Left ventricle myocardium inferior (tissue), 1 donor: ENCODE data around the gene VPS37B. TPM values are rescaled to one million over a fixed set of nuclear protein-coding genes. Genes with fewer than 3 reads are reported as not detected.

Experiments used
- DNase-seq: peaks from one replicate; pipeline ENCODE4 v3.0.0-alpha.2; 2020
- H3K27ac ChIP-seq: fragments of 200-600 bp; replicated peaks from 2 replicates; pipeline ENCODE4 v1.8.0; 2021
- H3K27me3 ChIP-seq: fragments of 200-600 bp; 2 replicates; pipeline ENCODE4 v1.8.0; 2021; ENCODE audit warnings: low read depth
- H3K36me3 ChIP-seq: fragments of 200-600 bp; 2 replicates; pipeline ENCODE4 v1.8.0; 2021
- H3K4me1 ChIP-seq: fragments of 200-600 bp; 2 replicates; pipeline ENCODE4 v1.8.0; 2021
- H3K4me3 ChIP-seq: fragments of 200-600 bp; 2 replicates; pipeline ENCODE4 v1.8.0; 2021; ENCODE audit warnings: mild to moderate bottlenecking, moderate library complexity
- H3K9me3 ChIP-seq: fragments of 200-600 bp; replicated peaks from 2 replicates; pipeline ENCODE4 v1.8.0; 2021
- intact Hi-C: fragments of 100-400 bp; cut with micrococcal nuclease; formaldehyde crosslinking; loops from one replicate; pipeline ENCODE4 v1.11.0; 2022
- total RNA-seq: library from RNA; stranded (reverse); fragmentation: NEBNext Ultra II Directional; extraction: Animal tissue kit (Norgen Biotek cat#: 25700); gene quantifications from one replicate; pipeline ENCODE4 v1.2.1, GENCODE V29; 2021
- TF ChIP-seq, protein P1 (sequence below): fragments of 200-600 bp; IDR thresholded peaks from 2 replicates; pipeline ENCODE4 v1.8.0; 2021; ENCODE audit warnings: antibody characterized with exemption, mild to moderate bottlenecking, borderline replicate concordance
- donor health status: DM: no; HTN: yes; CAD: no; lungs with severe emphysema.

VPS37B gene
- total RNA-seq, 1 donor from 2014 or later, result 13.3 TPM

DNA sequence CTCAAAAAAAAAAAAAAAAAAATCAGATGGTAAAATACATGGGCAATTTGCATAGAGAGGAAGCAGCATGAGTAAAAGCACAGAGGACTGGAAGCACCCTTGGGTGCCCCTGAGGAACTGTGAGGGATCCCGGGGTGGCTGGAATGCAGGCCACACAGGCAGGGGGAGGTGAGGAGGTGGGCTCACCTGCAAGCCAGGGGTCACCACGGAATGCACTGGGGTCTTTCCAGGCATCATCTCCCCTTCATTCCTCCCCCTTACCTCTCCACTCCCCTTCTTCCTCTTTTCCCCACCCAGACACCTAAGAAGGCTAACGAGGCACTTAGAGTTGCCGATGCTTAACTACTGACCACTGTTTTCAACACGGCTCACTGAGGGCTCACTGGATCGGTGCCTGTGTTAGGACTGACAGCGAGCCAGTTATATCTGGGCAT lies 75.1 kb downstream of the VPS37B start:
- DNase-seq, result no peak
- Histone ChIP-seq H3K4me1 (no peaks in the 10 kb centered on the region), H3K27ac (no peak overlapping the region), H3K36me3 (no peaks in the 10 kb centered on the region), H3K27me3 (no peaks in the 10 kb centered on the region), H3K4me3 (no peak overlapping the region), H3K9me3 (no peaks in the 10 kb centered on the region)
- TF ChIP-seq, protein P1, sequence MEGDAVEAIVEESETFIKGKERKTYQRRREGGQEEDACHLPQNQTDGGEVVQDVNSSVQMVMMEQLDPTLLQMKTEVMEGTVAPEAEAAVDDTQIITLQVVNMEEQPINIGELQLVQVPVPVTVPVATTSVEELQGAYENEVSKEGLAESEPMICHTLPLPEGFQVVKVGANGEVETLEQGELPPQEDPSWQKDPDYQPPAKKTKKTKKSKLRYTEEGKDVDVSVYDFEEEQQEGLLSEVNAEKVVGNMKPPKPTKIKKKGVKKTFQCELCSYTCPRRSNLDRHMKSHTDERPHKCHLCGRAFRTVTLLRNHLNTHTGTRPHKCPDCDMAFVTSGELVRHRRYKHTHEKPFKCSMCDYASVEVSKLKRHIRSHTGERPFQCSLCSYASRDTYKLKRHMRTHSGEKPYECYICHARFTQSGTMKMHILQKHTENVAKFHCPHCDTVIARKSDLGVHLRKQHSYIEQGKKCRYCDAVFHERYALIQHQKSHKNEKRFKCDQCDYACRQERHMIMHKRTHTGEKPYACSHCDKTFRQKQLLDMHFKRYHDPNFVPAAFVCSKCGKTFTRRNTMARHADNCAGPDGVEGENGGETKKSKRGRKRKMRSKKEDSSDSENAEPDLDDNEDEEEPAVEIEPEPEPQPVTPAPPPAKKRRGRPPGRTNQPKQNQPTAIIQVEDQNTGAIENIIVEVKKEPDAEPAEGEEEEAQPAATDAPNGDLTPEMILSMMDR, result no peak
- intact Hi-C loops, result no loop called here

DNA sequence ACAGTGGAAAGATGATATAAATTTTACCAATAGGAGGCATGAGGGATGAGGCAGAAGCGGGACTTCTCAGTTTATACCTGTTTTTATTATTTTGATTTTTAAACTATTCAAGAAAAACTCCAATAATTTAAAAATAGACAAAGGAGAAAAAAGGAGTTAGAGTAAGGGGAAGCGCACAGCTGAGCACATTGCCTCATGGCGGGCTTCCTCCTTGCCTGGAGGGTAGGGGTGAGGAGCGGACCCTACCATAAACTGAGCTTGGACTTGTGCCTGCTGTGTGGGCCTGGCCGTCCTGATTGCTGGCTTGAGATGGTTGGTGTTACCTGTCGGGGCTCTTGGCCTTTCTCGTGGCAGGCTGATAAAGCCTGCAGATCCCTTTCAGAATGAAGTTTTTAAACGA lies 75.8 kb downstream of the VPS37B start:
- H3K9me3 ChIP-seq, result no peaks in the 10 kb centered on the region
- H3K4me3 ChIP-seq, result no peak overlapping the region
- intact Hi-C loops, result no loop called here
- no peak for DNase-seq
- H3K27ac ChIP-seq, result no peak overlapping the region
- H3K27me3 ChIP-seq, result no peaks in the 10 kb centered on the region
- no peaks in the 10 kb centered on the region for H3K4me1 ChIP-seq
- no peaks in the 10 kb centered on the region for H3K36me3 ChIP-seq
- TF ChIP-seq, protein P1, result no peak

DNA sequence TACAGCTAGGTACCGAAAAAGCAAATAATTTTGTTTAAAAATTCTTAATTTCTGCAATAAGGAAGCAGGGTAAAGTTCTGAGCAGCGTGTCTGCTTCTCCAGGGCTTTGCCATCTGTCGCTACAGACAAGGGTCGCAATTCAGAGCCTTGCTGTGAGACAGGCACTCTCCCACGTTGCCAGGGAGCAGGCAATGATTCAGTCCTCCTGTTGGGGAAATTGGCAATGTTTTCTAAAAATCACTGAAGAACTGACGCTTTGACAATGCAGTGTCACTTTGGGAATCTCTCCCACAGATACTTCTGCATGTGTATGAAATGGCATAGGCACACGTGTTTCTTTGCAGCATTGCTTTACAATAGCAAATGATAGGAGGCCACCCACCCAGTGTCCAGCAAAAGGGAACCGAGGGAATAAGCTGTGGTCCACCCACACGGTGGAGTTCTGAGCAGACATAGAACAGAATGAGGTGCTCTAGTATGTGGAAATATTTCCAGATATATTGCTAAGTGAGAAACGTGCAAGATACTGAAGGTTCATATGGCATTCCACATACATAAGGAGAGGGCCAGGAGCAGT lies 76.6 kb downstream of the VPS37B start:
- Histone ChIP-seq H3K4me3 (no peak overlapping the region), H3K27ac (no peak overlapping the region), H3K9me3 (no peaks in the 10 kb centered on the region), H3K36me3 (no peaks in the 10 kb centered on the region), H3K4me1 (no peaks in the 10 kb centered on the region), H3K27me3 (no peaks in the 10 kb centered on the region)
- no peak for DNase-seq
- TF ChIP-seq, protein P1, result no peak
- intact Hi-C loops, result no loop called here

Other genes starting within 250 kb of the VPS37B start
- 0.14 TPM for gene HCAR2, start 192.8 kb downstream of the VPS37B start, total RNA-seq
- gene HCAR3, start 179.3 kb downstream of the VPS37B start, total RNA-seq, result not detected
- gene HCAR1, start 165.3 kb downstream of the VPS37B start, total RNA-seq, result not detected
- 23.5 TPM for gene DENR, start 143.3 kb downstream of the VPS37B start, total RNA-seq
- 0.60 TPM for gene CCDC62, start 121.6 kb downstream of the VPS37B start, total RNA-seq
- gene HIP1R, start 60.7 kb downstream of the VPS37B start, total RNA-seq, result 11.2 TPM
- gene ABCB9, start 70.3 kb upstream of the VPS37B start, total RNA-seq, result 1.6 TPM
- 14.9 TPM for gene OGFOD2, start 79.1 kb upstream of the VPS37B start, total RNA-seq
- 156 TPM for gene ARL6IP4, start 84.6 kb upstream of the VPS37B start, total RNA-seq